ENCODE measurements around the gene SHB. TPM values are rescaled to one million over a fixed set of nuclear protein-coding genes. Genes with fewer than 3 reads are reported as not detected.

SHB gene
- total and polyA plus RNA-seq, 2 experiments from 2014 or later = 20.8 to 48.3 TPM

- DNase-seq (ENCODE audit: low spot score) = no peak
- Histone ChIP-seq H3K4me2 (no peak overlapping the region), H3K27me3 (no peaks in the 10 kb centered on the region), H3K36me3 (replicated peaks; ENCODE audit: insufficient read depth, low read depth) (no peaks in the 10 kb centered on the region), H3K9me2 (replicated peaks; ENCODE audit: insufficient read depth) (no peaks in the 10 kb centered on the region), H3K9me3 (ENCODE audit: low read depth) (no peaks in the 10 kb centered on the region), H2AFZ (no peak overlapping the region), H3K4me3 (no peak overlapping the region), H3K27ac (no peak overlapping the region), H4K20me1 (ENCODE audit: insufficient read depth, poor library complexity, severe bottlenecking) (peaks cover 3% of the 10 kb centered on the region), H3K4me1 (ENCODE audit: insufficient read depth) (peaks cover 21% of the 10 kb centered on the region), H3K79me2 (peaks cover 81% of the 10 kb centered on the region)
- TF ChIP-seq CTCF (IDR thresholded peaks at IDR 0.05; ENCODE audit: poor library complexity) (no peak), EZH2phosphoT487 (IDR thresholded peaks at IDR 0.05; ENCODE audit: low read depth, severe bottlenecking, unreplicated experiment) (no peak), EZH2 (IDR thresholded peaks at IDR 0.05; ENCODE audit: borderline replicate concordance) (no peak)
- 90% methylated on average over 7 of the region's 7 CpGs for WGBS (ENCODE audit: low lambda C conversion rate, missing lambda C conversion rate)
Measured at GRCh38 chr9:38006163-38006562, 62.9 kb downstream of the SHB start.

DNA sequence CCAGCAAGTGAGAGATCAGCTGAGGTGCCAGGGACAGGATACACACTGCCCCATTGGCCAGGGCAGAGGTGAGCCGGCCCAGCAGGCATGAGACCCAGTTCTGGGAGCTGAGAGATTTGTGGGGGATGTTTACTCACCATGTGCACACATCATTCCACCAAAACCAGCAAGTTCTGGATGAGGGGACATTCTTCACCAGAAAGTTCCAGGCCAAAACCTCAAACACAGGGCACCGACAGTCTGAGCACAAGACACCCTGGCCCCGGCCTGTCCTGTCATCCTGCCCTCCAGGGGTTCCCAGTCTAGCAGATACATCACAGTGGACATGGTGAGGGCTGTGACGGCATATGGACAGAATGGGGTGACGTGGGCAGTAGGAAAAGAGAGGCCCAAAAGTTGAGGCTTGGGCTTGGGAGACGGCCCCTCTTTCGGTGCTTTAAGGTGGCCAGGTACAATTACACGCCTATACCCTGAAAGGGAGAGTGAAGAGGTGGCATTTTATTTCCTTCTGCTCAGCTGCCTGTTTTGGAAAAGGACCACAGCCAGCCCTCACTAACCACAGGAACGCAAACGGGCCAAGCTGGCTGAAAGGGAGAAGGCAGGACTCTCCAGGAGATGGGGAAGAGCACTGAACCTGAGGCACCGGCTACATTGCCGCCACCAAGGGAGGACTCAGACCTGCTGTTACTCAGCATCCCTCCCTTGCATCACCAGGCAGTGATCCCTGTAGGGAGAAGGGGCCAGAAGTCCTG, 64.0 kb downstream of the SHB start:
- Histone ChIP-seq H3K27me3 (no peaks in the 10 kb centered on the region), H3K4me3 (no peak overlapping the region), H3K27ac (no peak overlapping the region), H3K9me2 (replicated peaks; ENCODE audit: insufficient read depth) (no peaks in the 10 kb centered on the region), H3K36me3 (replicated peaks; ENCODE audit: insufficient read depth, low read depth) (no peaks in the 10 kb centered on the region), H2AFZ (no peak overlapping the region), H3K9me3 (ENCODE audit: low read depth) (no peaks in the 10 kb centered on the region), H4K20me1 (ENCODE audit: insufficient read depth, poor library complexity, severe bottlenecking) (peaks cover 3% of the 10 kb centered on the region), H3K79me2 (peaks cover 81% of the 10 kb centered on the region), H3K4me2 (no peak overlapping the region), H3K4me1 (ENCODE audit: insufficient read depth) (peaks cover 22% of the 10 kb centered on the region)
- WGBS (ENCODE audit: low lambda C conversion rate, missing lambda C conversion rate) = 94% methylated on average over 12 of the region's 12 CpGs
- TF ChIP-seq CTCF (IDR thresholded peaks at IDR 0.05; ENCODE audit: poor library complexity) (no peak), EZH2phosphoT487 (IDR thresholded peaks at IDR 0.05; ENCODE audit: low read depth, severe bottlenecking, unreplicated experiment) (no peak), EZH2 (IDR thresholded peaks at IDR 0.05; ENCODE audit: borderline replicate concordance) (no peak)
- no peak for DNase-seq (ENCODE audit: low spot score)

GRCh38 chr9:38003946-38004808, 64.8 kb downstream of the SHB start:
- Histone ChIP-seq H3K9me2 (replicated peaks; ENCODE audit: insufficient read depth) (no peaks in the 10 kb centered on the region), H2AFZ (no peak overlapping the region), H3K27me3 (no peaks in the 10 kb centered on the region), H4K20me1 (ENCODE audit: insufficient read depth, poor library complexity, severe bottlenecking) (peaks cover 3% of the 10 kb centered on the region), H3K9me3 (ENCODE audit: low read depth) (no peaks in the 10 kb centered on the region), H3K4me1 (ENCODE audit: insufficient read depth) (peaks cover 22% of the 10 kb centered on the region), H3K79me2 (peaks cover 76% of the 10 kb centered on the region), H3K4me2 (no peak overlapping the region), H3K27ac (no peak overlapping the region), H3K36me3 (replicated peaks; ENCODE audit: insufficient read depth, low read depth) (no peaks in the 10 kb centered on the region), H3K4me3 (no peak overlapping the region)
- no peak for DNase-seq (ENCODE audit: low spot score)
- 89% methylated on average over 16 of the region's 17 CpGs for WGBS (ENCODE audit: low lambda C conversion rate, missing lambda C conversion rate)
- TF ChIP-seq EZH2 (IDR thresholded peaks at IDR 0.05; ENCODE audit: borderline replicate concordance) (no peak), EZH2phosphoT487 (IDR thresholded peaks at IDR 0.05; ENCODE audit: low read depth, severe bottlenecking, unreplicated experiment) (no peak), CTCF (IDR thresholded peaks at IDR 0.05; ENCODE audit: poor library complexity) (no peak)
